ENCODE results near the gene KRTAP21-3.

Gene KRTAP21-3

DNA sequence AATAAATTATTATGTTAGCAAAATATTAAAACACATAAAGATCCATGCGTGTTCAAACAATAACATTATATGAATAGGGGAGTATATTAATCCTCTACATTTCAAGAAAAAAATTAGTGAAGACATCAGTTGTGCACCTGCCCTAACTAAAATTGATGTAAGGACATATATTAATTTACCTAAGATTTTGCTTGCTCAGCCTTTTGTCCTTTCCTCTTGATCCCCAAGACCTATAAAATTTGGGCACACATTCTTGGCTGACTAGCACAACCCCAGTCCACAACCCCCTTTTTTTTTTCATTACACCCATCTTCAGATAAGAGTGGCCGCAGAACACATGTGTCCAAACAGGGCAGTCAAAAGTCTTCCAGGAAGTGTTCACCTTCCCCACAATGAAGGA lies 21.9 kb upstream of the KRTAP21-3 start:
- intact Hi-C loops (cut with DNase I; ENCODE audit: low total_unique reads) = no loop called here
- DNase-seq = no peak
- H3K4me3 ChIP-seq = no peak overlapping the region
- no peak overlapping the region for H3K27ac ChIP-seq
- H3K36me3 ChIP-seq = no peaks in the 10 kb centered on the region
- H3K27me3 ChIP-seq = no peaks in the 10 kb centered on the region
- no peaks in the 10 kb centered on the region for H3K4me1 ChIP-seq
- no peaks in the 10 kb centered on the region for H3K9me3 ChIP-seq
- TF ChIP-seq, protein P1, sequence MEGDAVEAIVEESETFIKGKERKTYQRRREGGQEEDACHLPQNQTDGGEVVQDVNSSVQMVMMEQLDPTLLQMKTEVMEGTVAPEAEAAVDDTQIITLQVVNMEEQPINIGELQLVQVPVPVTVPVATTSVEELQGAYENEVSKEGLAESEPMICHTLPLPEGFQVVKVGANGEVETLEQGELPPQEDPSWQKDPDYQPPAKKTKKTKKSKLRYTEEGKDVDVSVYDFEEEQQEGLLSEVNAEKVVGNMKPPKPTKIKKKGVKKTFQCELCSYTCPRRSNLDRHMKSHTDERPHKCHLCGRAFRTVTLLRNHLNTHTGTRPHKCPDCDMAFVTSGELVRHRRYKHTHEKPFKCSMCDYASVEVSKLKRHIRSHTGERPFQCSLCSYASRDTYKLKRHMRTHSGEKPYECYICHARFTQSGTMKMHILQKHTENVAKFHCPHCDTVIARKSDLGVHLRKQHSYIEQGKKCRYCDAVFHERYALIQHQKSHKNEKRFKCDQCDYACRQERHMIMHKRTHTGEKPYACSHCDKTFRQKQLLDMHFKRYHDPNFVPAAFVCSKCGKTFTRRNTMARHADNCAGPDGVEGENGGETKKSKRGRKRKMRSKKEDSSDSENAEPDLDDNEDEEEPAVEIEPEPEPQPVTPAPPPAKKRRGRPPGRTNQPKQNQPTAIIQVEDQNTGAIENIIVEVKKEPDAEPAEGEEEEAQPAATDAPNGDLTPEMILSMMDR (IDR thresholded peaks at IDR 0.05) = no peak

DNA sequence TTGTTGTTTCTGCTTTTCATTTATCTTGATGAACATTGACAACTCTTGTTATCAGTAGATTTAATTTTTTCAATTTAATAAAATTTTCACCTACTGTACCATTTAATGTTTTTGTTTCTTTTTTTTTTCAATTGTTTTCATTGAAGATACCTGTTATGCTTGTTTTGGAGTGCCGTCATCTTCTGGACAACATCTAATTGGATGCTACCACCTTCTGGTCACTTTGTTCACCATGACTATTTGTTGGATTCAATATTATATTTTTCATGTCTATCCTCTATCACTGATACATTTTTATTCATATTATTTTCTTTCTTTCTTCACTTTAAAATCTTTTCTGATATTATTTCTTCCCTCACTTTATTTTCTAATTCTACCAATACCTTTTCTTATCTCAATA lies 14.4 kb upstream of the KRTAP21-3 start:
- intact Hi-C loops (cut with DNase I; ENCODE audit: low total_unique reads) = no loop called here
- no peak for DNase-seq

DNA sequence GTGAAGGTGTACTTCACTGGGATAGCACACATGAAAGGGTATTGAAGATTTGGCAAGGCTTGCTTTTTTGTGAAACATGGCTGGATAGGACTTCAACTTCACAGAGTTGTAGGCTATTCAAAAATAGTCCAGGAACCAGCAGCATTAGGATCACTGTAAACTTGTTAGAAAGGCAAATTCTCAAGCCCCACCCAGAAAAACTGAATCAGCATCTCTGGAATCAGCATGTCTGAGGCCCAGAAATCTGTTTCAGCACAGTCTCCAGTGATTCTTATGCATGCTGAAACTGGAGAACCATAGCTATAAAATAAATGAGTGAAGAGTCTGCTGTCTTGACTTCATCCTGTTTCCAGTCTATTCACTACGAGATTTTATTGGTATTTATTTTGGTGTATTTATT lies 8.1 kb upstream of the KRTAP21-3 start:
- Histone ChIP-seq H3K27ac (no peak overlapping the region), H3K4me1 (no peaks in the 10 kb centered on the region), H3K36me3 (no peaks in the 10 kb centered on the region), H3K4me3 (no peak overlapping the region), H3K27me3 (no peaks in the 10 kb centered on the region), H3K9me3 (no peaks in the 10 kb centered on the region)
- TF ChIP-seq, protein P1 (IDR thresholded peaks at IDR 0.05) = no peak
- intact Hi-C loops (cut with DNase I; ENCODE audit: low total_unique reads) = no loop called here
- DNase-seq = no peak

More for the DNA sequence above, 14.4 kb upstream of the KRTAP21-3 start:
- no peaks in the 10 kb centered on the region for H3K9me3 ChIP-seq
- H3K4me3 ChIP-seq = no peak overlapping the region
- no peaks in the 10 kb centered on the region for H3K27me3 ChIP-seq
- no peak overlapping the region for H3K27ac ChIP-seq
- H3K36me3 ChIP-seq = no peaks in the 10 kb centered on the region
- TF ChIP-seq, protein P1 (IDR thresholded peaks at IDR 0.05) = no peak
- H3K4me1 ChIP-seq = no peaks in the 10 kb centered on the region

DNA sequence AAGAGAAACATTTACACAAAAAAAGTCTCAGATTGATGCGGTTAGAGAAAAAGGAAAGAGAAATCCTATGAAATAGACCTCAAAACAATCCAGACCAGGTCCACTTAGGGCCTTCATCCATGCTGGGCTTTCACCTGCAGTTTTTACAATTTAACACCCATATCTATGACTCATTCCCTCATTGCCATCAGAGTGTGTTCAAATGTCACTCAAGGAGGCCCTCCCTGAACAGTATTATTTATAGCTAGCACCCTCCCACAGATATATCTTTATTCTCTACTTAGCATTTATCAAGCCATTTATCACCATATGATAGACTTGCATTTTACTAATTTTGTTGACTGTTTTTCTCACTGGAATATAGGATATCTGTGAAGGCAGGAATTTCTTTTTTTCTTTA lies 824 bp upstream of the KRTAP21-3 start:
- Histone ChIP-seq H3K36me3 (no peaks in the 10 kb centered on the region), H3K4me1 (no peaks in the 10 kb centered on the region), H3K4me3 (no peak overlapping the region), H3K27me3 (no peaks in the 10 kb centered on the region), H3K27ac (no peak overlapping the region), H3K9me3 (no peaks in the 10 kb centered on the region)
- DNase-seq = no peak
- TF ChIP-seq, protein P1 (IDR thresholded peaks at IDR 0.05) = no peak
- intact Hi-C loops (cut with DNase I; ENCODE audit: low total_unique reads) = no loop called here

DNA sequence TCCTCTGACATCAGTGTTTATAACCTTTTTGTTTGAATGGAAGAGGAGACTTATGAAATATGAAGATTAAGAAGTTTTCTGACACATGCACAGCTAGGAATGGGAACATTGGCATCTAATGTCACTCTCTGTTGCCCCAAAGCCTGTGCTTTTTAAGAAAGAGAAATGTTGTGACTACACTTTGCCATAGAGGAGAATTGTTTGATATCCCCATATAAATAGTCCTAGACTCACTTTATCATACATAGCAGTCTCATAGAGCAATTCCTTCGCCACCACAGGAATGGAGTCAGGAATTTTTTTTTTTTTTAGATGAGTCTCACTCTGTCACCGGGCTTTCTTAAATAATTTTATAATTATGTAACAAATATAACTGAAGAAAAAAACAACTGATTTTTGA lies 1.5 kb downstream of the KRTAP21-3 start:
- Histone ChIP-seq H3K36me3 (no peaks in the 10 kb centered on the region), H3K9me3 (no peaks in the 10 kb centered on the region), H3K27me3 (no peaks in the 10 kb centered on the region), H3K27ac (no peak overlapping the region), H3K4me3 (no peak overlapping the region), H3K4me1 (no peaks in the 10 kb centered on the region)
- no peak for DNase-seq
- intact Hi-C loops (cut with DNase I; ENCODE audit: low total_unique reads) = no loop called here
- TF ChIP-seq, protein P1 (IDR thresholded peaks at IDR 0.05) = no peak

DNA sequence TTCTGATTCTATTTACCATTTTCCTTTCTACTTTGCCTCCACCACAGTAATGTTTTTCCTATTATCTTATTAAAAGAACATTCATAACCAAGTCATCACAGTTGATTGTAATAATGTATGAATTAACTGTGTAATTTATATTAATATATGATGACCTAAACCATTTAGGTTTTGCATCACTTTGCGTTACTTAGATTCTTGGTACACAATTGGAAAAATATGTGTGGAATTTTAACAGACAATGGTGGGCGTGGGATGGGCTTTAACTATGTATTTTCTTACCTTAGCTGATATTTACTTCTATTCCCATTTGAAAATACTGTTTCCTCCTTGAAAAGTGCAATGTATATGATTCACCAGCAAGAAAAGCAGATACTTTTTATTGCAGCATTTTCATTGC lies 3.6 kb downstream of the KRTAP21-3 start:
- intact Hi-C loops (cut with DNase I; ENCODE audit: low total_unique reads) = no loop called here
- Histone ChIP-seq H3K9me3 (no peaks in the 10 kb centered on the region), H3K36me3 (no peaks in the 10 kb centered on the region), H3K4me3 (no peak overlapping the region), H3K4me1 (no peaks in the 10 kb centered on the region), H3K27ac (no peak overlapping the region), H3K27me3 (no peaks in the 10 kb centered on the region)
- no peak for DNase-seq
- TF ChIP-seq, protein P1 (IDR thresholded peaks at IDR 0.05) = no peak
